ENCODE measurements around the gene SLK. TPM values are rescaled to one million over a fixed set of nuclear protein-coding genes. Genes with fewer than 3 reads are reported as not detected.

The SLK gene
- total and polyA plus RNA-seq, 2 donors (not counting 3 experiments of a cell fraction or from before 2014, with no cell fraction given), result 4.5 to 36.0 TPM

GRCh38 chr10:103921248-103921647 is 45.7 kb upstream of the SLK start:
- peaks cover 22% of the 10 kb centered on the region for H3K4me1 ChIP-seq (ENCODE audit: control insufficient read depth, extremely low read depth, insufficient read depth, low read length)
- no peak overlapping the region for H2AFZ ChIP-seq (ENCODE audit: low read depth, low read length)
- ChIA-PET CTCF (interaction anchor here (0.8 to 1.3 kb wide), 8 partner anchors 10 to 113 kb away, joined by 3 to 7 read pairs (median 3); no protein-coding TSS in a partner anchor), POLR2A (no interaction called here)
- H3K4me2 ChIP-seq (ENCODE audit: insufficient read depth, low read length), result no peak overlapping the region
- H3K27ac ChIP-seq (ENCODE audit: insufficient read depth, low read depth, low read length), result no peak overlapping the region
- H3K9ac ChIP-seq (replicated peaks; ENCODE audit: extremely low read depth, insufficient read depth, low read length), result no peak overlapping the region
- H3K27me3 ChIP-seq (ENCODE audit: control insufficient read depth in 2 of 2, insufficient read depth in 2 of 2, low read length in 2 of 2), result no peaks in the 10 kb centered on the region
- no peak for FAIRE-seq
- no peaks in the 10 kb centered on the region for H3K36me3 ChIP-seq (ENCODE audit: control insufficient read depth in 2 of 2, extremely low read depth in 1 of 2, insufficient read depth in 2 of 2, low read length in 2 of 2)
- DNase-seq (ENCODE audit: low read depth, low spot score), result no peak
- no peak overlapping the region for H3K4me3 ChIP-seq (replicated peaks in 1 of 3; ENCODE audit: insufficient read depth in 1 of 3, low read depth in 1 of 3, low read length in 3 of 3)
- BruUV-seq (replicated peaks), result no TSS peak
- peaks cover 3% of the 10 kb centered on the region for H3K79me2 ChIP-seq (ENCODE audit: control insufficient read depth, insufficient read depth, low read length)
- no peaks in the 10 kb centered on the region for H4K20me1 ChIP-seq (replicated peaks; ENCODE audit: control insufficient read depth, extremely low read depth, insufficient read depth, low read length)
- dilution Hi-C loops (cut with MboI; ENCODE audit: extremely low pct_ligation_motif_present, low sequenced_read_pairs) (no loop called here), intact Hi-C loops (cut with micrococcal nuclease) (no loop called here)
- TF ChIP-seq POLR2A (IDR thresholded peaks at IDR 0.05; ENCODE audit: low read depth, low read length) (no peak), FOS (IDR thresholded peaks at IDR 0.05; ENCODE audit: borderline replicate concordance, insufficient read depth, low read length) (no peak), CTCF (IDR thresholded peaks at IDR 0.05; ENCODE audit: extremely low read depth in 1 of 2, insufficient read depth in 1 of 2, low read depth in 1 of 2, low read length in 2 of 2) (no peak), JUN (IDR thresholded peaks at IDR 0.05; ENCODE audit: borderline replicate concordance, insufficient read depth, insufficient read length, low read depth) (no peak), EZH2 (IDR thresholded peaks at IDR 0.05; ENCODE audit: borderline replicate concordance, low read depth, low read length, severe bottlenecking) (no peak), MYC (IDR thresholded peaks at IDR 0.05; ENCODE audit: low read depth, low read length) (no peak), MAX (IDR thresholded peaks at IDR 0.05; ENCODE audit: insufficient read depth, insufficient read length) (no peak), POLR2AphosphoS5 (IDR thresholded peaks at IDR 0.05; ENCODE audit: insufficient read depth, low read depth, low read length) (no peak), GATA2 (IDR thresholded peaks at IDR 0.05; ENCODE audit: insufficient read depth, insufficient read length, low read depth, low read length) (no peak)
- H3K9me3 ChIP-seq (replicated peaks; ENCODE audit: control insufficient read depth, insufficient read depth, low read length), result no peaks in the 10 kb centered on the region
- H3K9me1 ChIP-seq (replicated peaks; ENCODE audit: control insufficient read depth, extremely low read depth, insufficient read depth, low read length), result no peaks in the 10 kb centered on the region

Data from endothelial cell of umbilical vein (primary cell).